Upper lobe of left lung (tissue), 6 donors: ENCODE measurements around the gene RPL3. TPM values are rescaled to one million over a fixed set of nuclear protein-coding genes. Genes with fewer than 3 reads are reported as not detected.
"Not testable (repeated sequence)": the region's sequence is repeated elsewhere in the genome, so short reads cannot be mapped to it uniquely, and the experiment has no call there.

Experiments used
- ATAC-seq, 2 donors: fragments of 200-7000 bp; cut with Tn5 transposase; one replicate each; pipeline ENCODE4 v1.9.1; 2022; ENCODE audit warnings: mild to moderate bottlenecking in 2 of 2, moderate library complexity in 2 of 2; ENCODE audit not compliant: low FRiP score in 2 of 2
- DNase-seq, 2 donors: peaks; one replicate each; pipeline ENCODE4 v3.0.0-alpha.2; 2019 to 2020
- H3K27ac ChIP-seq, 4 donors: fragments of 200-600 bp; sonication (generic); one replicate each; pipeline ENCODE4 v1.5.1; 2016 to 2019
- H3K27me3 ChIP-seq, 4 donors: fragments of 200-600 bp; sonication (generic); one replicate each; pipeline ENCODE4 v1.5.1; 2017 to 2019
- H3K36me3 ChIP-seq, 4 donors: fragments of 200-600 bp; sonication (generic); one replicate each; pipeline ENCODE4 v1.5.1; 2016 to 2019
- H3K4me1 ChIP-seq, 4 donors: fragments of 200-600 bp; sonication (generic); one replicate each; pipeline ENCODE4 v1.5.1; 2018 to 2019
- H3K4me3 ChIP-seq, 4 donors: fragments of 200-600 bp; sonication (generic); one replicate each; pipeline ENCODE4 v1.5.1; 2017 to 2019; ENCODE audit warnings: mild to moderate bottlenecking in 2 of 4, moderate library complexity in 1 of 4
- H3K9me3 ChIP-seq, 4 donors: fragments of 200-600 bp; sonication (generic); one replicate each; pipeline ENCODE4 v1.5.1; 2018 to 2019
- EP300 ChIP-seq, 4 donors: sonication (generic); formaldehyde crosslinking; IDR thresholded peaks; one replicate each; pipeline ENCODE4 v1.5.1; 2017; ENCODE audit warnings: antibody characterized with exemption in 4 of 4, control low read depth in 2 of 4
- POLR2A ChIP-seq, 4 donors: fragments of 450-650 bp; IDR thresholded peaks; one replicate each; pipeline ENCODE4 v1.5.1; 2016 to 2017; ENCODE audit warnings: antibody characterized with exemption in 4 of 4, mild to moderate bottlenecking in 2 of 4
- POLR2AphosphoS5 ChIP-seq, 2 donors: sonication (generic); formaldehyde crosslinking; IDR thresholded peaks; one replicate each; pipeline ENCODE4 v1.5.1; 2017; ENCODE audit warnings: antibody characterized with exemption in 2 of 2
- WGBS, 2 donors: methylation state at CpG; one replicate each; pipeline ENCODE4 v1.1.5; 2017 to 2018; 5-methylcytosine and 5-hydroxymethylcytosine counted together
- total RNA-seq, 6 donors: library from RNA; depleted of rRNA in 4 of 6; stranded (reverse); fragments of >200 nt in 4 of 6; gene quantifications; one replicate each; pipeline versions ENCODE4 v1.1.0 to v1.2.1, GENCODE V29; 2016 to 2021
- TF ChIP-seq, protein P1 (sequence below), 6 experiments: fragments of 450-650 bp in 4 of 6; fragments of 200-600 bp in 2 of 6; sonication (generic) in 2 of 6; IDR thresholded peaks; one replicate each; pipeline ENCODE4 v1.5.1; 2016 to 2019; ENCODE audit warnings: antibody characterized with exemption in 6 of 6
- donor health status: DM: no; HTN: no; CAD: no; lungs with moderate emphysema.
- donor health status: DM: no; HTN: yes; CAD: no; lungs with severe emphysema.

RPL3 gene
- total RNA-seq, 6 donors from 2014 or later = 1,194 to 1,833 (median 1,624) TPM

DNA sequence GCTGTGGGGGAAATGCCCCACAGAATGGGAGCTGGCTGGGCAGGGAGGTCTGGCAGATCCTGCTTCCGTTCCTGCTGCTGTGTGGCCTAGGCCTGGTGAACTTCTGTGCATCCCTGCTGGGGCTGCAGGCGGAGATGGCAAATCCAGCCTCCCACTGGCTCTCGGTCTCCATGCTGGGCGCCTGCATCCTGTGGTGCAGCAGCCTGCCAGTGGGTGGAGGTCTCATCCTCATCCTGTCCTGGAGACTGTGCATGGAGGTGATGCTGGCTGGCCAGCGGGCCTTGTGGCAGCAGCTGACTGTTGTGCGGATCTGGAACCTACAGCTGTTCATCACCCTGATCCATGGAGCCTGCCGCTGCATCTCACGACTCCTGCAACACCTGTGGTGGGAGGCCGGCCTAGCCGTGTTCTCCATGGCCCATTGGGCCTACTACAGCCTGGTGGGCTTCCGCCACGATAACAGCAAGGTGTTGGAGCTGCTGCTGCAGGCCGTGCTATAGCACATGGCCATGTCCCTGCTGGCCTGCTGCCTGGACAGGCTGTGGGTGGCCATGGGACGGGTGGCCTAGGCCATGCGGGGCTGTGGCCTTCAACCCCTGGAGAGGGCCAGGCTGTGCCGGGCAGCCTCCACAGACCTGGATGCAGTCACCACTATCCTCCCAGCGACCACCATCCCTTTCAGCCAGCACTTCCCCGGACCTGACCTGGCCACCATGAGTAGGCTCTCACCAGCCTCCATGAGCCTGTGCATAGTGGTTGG is 8.8 kb upstream of the RPL3 start:
- DNase-seq = peak in 1 of 2 donors; percentile 63
- no peak overlapping the region for H3K27ac ChIP-seq
- TF ChIP-seq, protein P1, sequence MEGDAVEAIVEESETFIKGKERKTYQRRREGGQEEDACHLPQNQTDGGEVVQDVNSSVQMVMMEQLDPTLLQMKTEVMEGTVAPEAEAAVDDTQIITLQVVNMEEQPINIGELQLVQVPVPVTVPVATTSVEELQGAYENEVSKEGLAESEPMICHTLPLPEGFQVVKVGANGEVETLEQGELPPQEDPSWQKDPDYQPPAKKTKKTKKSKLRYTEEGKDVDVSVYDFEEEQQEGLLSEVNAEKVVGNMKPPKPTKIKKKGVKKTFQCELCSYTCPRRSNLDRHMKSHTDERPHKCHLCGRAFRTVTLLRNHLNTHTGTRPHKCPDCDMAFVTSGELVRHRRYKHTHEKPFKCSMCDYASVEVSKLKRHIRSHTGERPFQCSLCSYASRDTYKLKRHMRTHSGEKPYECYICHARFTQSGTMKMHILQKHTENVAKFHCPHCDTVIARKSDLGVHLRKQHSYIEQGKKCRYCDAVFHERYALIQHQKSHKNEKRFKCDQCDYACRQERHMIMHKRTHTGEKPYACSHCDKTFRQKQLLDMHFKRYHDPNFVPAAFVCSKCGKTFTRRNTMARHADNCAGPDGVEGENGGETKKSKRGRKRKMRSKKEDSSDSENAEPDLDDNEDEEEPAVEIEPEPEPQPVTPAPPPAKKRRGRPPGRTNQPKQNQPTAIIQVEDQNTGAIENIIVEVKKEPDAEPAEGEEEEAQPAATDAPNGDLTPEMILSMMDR (IDR thresholded peaks at IDR 0.05) = no peak
- TF ChIP-seq EP300 (IDR thresholded peaks at IDR 0.05) (no peak), POLR2A (IDR thresholded peaks at IDR 0.05) (no peak), POLR2AphosphoS5 (IDR thresholded peaks at IDR 0.05) (no peak)
- no peaks in the 10 kb centered on the region for H3K36me3 ChIP-seq
- no peak overlapping the region for H3K4me3 ChIP-seq
- H3K4me1 ChIP-seq = peaks cover 0 to 3% (median 0%) of the 10 kb centered on the region in 4 donors
- H3K9me3 ChIP-seq = no peaks in the 10 kb centered on the region
- no peaks in the 10 kb centered on the region for H3K27me3 ChIP-seq
- peak in 1 of 2 donors; percentile 58 for ATAC-seq
- WGBS, 2 donors = 91 to 100% methylated on average over 2 to 16 of the region's 18 CpGs

DNA sequence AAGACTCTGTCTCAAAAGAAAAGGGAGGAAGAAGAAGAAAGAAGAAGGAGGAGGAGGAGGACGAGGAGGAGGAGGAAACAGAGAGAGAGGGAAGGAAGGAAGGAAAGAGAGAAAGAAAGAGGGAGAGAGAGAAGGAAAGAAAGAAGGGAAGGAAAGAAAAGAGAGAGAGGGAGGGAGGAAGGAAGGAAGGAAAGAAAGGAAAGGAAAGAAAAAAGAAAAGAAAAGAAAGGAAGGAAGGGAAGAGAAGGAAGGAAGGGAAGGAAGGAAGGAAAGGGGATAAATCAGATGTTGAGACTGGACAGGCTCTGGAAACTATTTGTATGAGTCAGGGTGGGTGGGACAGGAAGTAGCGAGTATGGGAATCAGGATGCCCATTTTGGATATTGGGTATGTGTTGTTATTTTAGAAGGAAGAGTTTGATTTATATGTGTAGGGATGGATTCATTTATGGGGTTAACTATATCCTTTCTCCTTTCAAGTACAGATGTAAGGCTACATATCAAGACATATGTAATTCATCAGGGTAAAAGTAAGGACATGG is 6.0 kb upstream of the RPL3 start:
- no peak overlapping the region for H3K27ac ChIP-seq
- peaks cover 2 to 3% (median 3%) of the 10 kb centered on the region in 4 donors for H3K4me1 ChIP-seq
- DNase-seq (no peak), ATAC-seq (no peak)
- no peaks in the 10 kb centered on the region for H3K27me3 ChIP-seq
- TF ChIP-seq POLR2AphosphoS5 (IDR thresholded peaks at IDR 0.05) = no peak
- TF ChIP-seq EP300 (IDR thresholded peaks at IDR 0.05) = no peak
- TF ChIP-seq POLR2A (IDR thresholded peaks at IDR 0.05) = no peak
- TF ChIP-seq, protein P1 (IDR thresholded peaks at IDR 0.05) = no peak
- 44 to 60% methylated on average over 2 of the region's 2 CpGs for WGBS, 2 donors
- no peak overlapping the region for H3K4me3 ChIP-seq
- no peaks in the 10 kb centered on the region for H3K9me3 ChIP-seq
- no peaks in the 10 kb centered on the region for H3K36me3 ChIP-seq

DNA sequence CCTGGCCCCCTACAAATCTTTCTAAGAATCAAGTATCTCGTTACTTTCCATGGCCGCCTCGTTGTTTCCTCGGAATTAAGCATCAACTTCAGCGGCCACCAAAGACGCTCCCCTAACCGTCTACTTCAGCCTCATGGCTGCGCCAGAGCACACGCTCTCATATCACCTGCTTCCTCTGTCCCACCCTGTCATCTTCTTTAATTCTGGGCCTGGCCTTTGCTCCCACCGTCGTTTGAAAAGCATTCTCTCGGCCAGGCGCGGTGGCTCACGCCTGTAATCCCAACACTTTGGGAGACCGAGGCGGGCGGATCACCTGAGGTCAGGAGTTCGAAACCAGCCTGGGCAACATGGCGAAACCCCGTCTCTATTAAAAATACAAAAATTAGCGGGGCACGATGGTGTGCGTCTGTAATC is 1.2 kb upstream of the RPL3 start:
- H3K4me1 ChIP-seq = peaks cover 29 to 42% (median 34%) of the 10 kb centered on the region in 4 donors
- peak overlapping the region; percentile 90 to 99 (median 96) for H3K27ac ChIP-seq
- peak overlapping the region in 3 of 4 donors; percentile 63 to 92 (median 77) for H3K4me3 ChIP-seq
- not testable (repeated sequence) for H3K9me3 ChIP-seq, ATAC-seq, DNase-seq, H3K27me3 ChIP-seq
- peaks cover 15 to 26% (median 22%) of the 10 kb centered on the region in 4 donors for H3K36me3 ChIP-seq
- WGBS, 2 donors = 93 to 94% methylated on average over 24 of the region's 24 CpGs

GRCh38 chr22:39318507-39319283 is 728 bp downstream of the RPL3 start:
- H3K4me1 ChIP-seq = peaks cover 35 to 54% (median 43%) of the 10 kb centered on the region in 4 donors
- no peaks in the 10 kb centered on the region for H3K9me3 ChIP-seq
- peak overlapping the region; percentile 63 to 92 (median 77) for H3K4me3 ChIP-seq
- peak in 1 of 2 donors; percentile 32 for DNase-seq
- peaks cover 35 to 45% (median 41%) of the 10 kb centered on the region in 4 donors for H3K36me3 ChIP-seq
- peak overlapping the region; percentile 90 to 99 (median 96) for H3K27ac ChIP-seq
- ATAC-seq = peak; percentile 4 to 13
- TF ChIP-seq, protein P1 (IDR thresholded peaks at IDR 0.05) = no peak
- no peak for TF ChIP-seq EP300 (IDR thresholded peaks at IDR 0.05)
- TF ChIP-seq POLR2AphosphoS5 (IDR thresholded peaks at IDR 0.05) = no peak
- TF ChIP-seq POLR2A (IDR thresholded peaks at IDR 0.05) = no peak
- WGBS, 2 donors = 6 to 8% methylated on average over 19 to 24 of the region's 26 CpGs
- H3K27me3 ChIP-seq = no peaks in the 10 kb centered on the region
